IPS-11a (cell line): ENCODE measurements around the gene AMT.

Source experiments
- H3K4me3 ChIP-seq: one replicate; pipeline ENCODE4 v1.5.1; 2013; ENCODE audit warnings: low read depth, low read length, control low read depth

Gene AMT, protein sequence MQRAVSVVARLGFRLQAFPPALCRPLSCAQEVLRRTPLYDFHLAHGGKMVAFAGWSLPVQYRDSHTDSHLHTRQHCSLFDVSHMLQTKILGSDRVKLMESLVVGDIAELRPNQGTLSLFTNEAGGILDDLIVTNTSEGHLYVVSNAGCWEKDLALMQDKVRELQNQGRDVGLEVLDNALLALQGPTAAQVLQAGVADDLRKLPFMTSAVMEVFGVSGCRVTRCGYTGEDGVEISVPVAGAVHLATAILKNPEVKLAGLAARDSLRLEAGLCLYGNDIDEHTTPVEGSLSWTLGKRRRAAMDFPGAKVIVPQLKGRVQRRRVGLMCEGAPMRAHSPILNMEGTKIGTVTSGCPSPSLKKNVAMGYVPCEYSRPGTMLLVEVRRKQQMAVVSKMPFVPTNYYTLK

DNA sequence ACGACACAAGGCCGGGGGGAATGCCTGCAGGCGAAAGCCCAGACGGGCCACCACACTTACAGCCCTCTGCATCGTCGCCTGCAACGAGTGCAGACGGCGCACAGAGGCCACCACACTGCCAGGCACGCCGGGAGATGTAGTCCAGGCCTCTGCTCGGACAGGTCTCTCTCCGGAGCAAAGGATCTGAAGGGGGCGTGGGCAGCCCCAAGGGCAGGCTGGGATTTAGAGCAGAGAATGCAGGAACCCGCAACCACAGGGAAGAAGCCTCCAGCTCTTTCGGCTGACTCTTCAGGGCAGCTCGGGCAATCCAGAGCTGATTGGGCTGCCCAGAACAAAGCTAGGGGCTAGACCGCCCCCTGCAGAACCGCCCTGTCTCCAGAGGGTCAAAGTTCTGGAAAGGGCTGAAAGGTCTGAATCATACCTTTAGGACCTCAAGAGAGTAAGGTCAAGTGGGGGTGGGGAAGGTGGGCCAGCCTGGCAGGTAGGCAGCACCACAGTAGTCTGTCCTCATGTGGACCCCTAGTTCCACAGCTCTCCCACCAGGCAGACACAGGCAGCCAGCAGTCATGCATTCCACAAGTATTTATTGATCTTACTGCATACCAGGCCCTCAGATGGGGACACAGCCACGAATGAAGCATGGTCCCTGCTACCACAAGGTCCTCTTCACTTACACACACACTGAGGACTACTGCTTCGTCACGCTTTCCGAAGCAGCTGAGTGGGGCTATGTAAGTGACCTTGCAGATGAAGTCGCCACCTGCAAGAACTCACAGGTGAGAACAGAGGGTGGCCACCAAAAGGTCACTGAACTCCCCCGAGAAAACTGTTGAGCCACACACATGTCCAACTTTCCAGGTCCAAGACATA, at the start of gene AMT:
Gene AMT, minus strand, starts transcription at position 95 of the 870 bp plus-strand sequence. Its CDS starts 23 bp downstream, at position 72.
- H3K4me3 ChIP-seq: peak within 1 kb of the TSS; percentile 87

DNA sequence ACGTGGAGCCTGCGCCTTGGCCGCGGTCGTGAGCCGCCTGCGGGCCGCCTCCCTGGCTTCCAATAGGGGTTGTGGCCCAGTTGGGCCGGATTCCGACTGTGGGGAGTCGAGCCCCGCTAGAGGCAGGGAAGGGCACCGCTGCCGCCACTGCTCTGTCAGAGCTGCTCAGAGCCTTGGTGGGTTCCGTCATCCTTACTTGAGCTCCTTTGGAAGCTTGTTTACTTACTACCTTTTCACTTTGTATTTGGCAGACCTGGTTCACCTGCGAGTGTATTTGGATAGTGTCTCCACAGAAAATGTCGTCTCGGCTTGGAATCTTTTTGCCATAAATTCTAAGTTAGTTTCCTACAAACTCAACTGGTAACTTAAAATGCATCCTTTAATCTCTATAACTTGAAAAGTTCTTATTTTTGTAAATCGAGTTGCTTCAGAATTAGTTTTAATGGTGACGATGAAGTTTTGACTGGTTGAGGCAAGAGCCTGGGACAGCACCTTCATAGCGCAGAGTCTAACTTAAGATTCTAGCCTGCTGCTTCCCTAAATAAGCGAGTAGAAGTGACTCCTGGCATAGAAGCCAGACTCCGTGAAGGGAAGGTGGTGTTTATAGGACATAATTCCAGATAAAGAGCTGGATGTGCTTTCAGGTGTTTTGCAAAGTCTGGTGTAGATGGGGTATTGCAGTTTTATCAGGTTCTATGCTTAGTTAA, 48.6 kb upstream of the AMT start:
- H3K4me3 ChIP-seq: peak overlapping the region; percentile 69

DNA sequence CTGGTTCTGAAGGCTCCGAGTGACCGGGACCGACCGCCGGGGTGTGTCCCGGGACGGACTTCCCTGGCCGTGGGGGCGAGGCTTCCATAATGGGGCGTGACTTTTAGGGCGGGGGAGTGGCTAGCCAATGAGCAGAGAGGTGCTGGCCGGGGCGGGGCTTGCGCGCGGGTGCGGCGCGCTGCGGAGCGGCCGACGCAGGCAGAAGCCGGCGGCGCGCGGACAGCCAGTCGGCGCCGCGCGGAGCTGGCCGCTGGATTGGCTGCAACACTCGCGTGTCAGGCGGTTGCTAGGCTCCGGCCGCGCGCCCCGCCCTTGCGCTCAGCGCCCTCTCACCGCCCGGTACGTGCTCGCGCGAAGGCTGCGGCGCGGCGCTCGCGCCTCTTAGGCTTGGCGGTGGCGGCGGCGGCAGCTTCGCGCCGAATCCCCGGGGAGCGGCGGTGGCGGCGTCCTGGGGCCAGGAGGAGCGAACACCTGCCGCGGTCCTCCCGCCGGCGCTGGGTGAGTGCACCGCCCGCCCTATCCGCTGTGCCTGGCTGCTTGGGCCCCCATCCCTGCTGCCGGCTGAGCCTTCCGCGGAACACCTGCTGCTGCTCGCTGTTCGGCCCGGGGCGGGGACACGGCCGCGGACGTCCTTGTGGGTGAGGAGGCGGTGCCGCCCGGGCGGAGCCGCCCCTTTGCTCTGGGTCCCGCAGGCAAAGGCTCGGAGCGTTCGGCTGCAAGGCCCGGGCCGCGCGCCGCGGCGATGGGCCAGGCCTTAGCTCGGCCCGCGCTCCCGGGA, 47.9 kb upstream of the AMT start, which contains the start of gene DAG1:
Gene DAG1, plus strand, starts transcription at position 332 of the 778 bp plus-strand sequence. CDS start 40,268 bp downstream, outside the sequence.
- H3K4me3 ChIP-seq: peak within 1 kb of the TSS; percentile 69

DNA sequence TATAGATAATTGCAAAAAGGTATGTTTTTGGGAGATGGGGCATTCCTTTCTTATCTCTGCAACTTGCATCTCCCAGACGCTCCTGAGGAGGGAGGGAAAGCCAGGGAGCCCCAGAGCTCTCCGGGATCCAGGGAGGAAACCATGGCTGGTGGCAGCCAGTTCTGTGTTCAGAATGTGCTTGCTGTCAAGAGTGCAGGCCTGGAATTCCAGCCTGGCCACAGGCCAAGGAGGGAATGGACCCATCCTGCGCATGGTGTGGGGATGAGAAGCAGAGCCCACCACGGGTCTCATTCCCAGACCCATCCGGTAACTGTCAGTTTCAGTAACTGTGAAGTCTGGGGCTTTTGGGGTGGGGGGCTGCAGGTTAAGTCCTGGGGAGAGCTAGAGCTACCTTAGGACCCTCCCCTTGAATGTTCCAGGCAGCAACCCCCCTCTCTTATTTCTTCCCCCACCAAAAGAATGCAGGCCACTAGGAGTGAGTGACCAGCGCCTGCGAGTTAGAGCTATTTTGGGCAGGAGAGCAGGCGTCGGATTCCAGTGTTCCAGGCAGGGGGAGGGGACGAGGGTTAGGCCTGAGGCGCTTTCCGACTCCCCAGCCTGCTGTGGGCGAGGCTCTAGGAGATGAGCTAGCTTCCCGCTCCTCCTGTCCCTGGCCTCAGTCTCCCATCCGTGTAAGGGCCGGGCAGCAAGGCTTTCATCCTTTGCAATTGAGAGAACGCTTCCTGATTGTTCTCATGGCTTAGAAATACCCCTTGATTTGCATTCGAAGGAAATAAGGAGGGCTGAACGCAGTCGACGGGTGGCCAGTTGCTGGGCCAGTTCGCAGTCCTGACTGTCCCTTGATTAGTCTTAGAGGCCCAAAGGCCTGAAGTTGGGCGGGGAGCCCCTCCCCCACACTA, 47.0 kb upstream of the AMT start:
- H3K4me3 ChIP-seq: peak overlapping the region; percentile 36

DNA sequence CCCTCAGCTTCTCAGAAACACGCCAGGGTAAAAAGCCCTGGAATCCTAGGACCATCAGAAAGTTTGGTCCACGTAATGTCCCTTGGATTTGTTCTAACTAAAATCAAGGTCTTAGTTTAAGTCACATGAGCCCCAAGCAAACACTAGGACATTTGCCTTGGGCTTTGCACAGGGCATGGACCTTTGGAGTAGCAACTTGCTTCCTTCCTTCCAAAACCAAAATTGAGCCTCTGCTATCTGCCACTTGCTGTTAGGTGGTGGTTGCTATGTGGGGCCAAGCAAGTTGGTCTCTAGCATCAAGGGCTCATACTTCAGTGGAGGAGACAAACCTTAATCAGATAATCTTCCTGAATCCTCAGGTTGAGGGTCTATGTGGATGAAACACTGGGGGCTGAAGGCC, 43.8 kb upstream of the AMT start:
- no peak overlapping the region for H3K4me3 ChIP-seq

DNA sequence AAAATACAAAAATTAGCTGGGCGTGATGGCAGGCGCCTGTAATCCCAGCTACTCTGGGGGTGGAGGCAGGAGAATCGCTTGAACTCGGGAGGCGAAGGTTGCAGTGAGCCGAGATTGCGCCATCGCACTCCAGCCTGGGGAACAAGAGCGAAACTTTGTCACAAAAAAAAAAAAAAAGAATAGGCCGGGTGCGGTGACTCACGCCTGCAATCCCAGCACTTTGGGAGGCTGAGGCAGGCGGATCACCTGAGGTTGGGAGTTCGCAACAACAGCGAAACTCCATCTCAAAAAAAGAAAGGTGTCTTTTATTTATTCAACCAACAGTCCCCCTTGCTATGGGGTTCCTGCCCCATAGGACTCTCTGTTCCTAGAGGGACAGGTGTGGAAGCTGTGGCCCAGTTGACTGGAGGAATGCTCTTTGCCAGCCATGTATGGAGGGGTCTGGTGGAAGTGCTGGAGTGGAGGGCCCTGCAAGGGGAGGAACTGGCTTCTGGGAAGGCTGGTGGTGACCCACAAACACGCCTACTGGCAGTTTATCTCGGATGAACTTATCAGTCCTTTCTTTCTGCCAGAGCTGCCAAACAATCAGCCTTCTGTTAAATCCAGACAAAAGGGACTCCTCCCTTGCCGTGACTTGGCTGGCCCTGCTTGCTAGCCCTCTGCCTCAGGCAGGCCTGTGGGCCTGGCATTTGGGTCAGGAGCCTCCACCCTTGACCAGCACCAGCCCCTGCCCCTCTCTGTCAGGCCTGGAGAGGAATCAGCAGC, 43.2 kb upstream of the AMT start:
- no peak overlapping the region for H3K4me3 ChIP-seq

DNA sequence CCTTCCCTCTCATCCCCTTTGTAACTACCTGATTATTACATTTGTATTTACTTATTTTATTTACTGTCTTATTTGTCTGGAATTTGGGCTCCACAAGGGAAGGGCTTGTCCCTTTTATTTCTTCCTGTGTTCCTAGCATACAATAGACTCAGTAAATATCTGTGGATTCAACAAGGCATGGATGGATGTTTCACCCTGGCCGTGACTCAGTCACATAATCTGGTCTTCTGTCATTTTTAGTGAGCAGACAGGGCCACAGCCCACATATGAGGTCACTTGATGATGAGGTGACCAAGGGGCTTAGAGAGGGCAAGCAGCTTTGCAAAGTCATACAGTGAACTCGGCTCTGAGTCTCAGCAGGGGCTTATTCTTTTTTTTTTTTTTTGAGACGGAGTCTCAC, 39.9 kb upstream of the AMT start:
- no peak overlapping the region for H3K4me3 ChIP-seq

DNA sequence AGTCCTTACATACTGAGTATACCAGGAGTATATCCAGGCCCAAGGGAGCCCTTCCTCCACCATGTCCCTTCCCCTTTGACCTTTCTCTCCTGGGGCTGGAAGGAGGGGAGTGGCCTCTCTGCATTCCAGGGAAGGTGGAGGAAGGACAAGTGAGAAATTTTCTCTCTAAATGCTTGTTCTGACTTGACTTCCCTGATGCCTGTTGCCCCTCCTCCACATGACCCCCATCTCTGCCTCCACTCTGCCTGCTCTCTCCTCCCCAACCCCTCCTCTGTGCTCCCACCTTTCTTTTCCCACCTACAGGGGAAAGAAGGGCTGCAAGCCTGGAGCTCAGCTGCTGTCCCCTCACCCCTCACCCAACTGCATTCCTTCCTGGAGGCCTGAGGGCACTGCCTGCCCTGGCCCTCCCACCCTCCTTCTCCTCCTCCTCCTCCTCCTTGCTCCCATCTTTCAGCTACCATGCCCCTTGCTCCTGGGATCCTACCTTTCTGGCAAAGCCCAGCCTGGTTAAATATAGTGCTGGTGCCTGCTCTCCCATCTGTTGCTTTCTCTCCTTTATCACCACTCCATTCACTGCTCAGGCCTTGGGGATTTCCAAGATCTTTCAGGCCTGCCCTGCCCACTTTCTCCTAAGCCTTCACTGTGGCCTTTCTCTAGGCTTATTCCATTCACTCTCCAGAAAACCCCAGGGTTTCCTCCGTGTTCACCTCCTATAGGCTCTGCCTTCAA, 39.3 kb upstream of the AMT start:
- H3K4me3 ChIP-seq: no peak overlapping the region

DNA sequence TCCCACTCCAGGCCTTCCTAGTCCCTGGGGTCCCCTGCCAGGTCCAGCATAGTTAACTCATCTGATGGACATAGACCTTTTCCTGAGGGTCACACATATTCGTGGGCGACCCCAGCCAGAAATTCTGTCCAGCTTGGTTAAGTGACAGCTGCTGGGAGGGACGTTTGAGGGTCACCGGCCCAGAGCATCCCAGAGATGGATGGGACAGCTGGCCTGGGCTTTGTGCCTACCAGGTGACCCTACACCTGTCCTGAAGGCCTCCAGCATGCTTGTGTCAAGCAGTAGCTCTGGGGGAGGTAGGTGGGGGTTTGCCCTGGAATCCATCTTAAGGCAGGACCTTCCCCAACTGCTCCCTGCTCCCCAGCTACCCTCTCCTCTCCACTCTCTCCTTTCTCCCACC, 38.7 kb upstream of the AMT start:
- no peak overlapping the region for H3K4me3 ChIP-seq

DNA sequence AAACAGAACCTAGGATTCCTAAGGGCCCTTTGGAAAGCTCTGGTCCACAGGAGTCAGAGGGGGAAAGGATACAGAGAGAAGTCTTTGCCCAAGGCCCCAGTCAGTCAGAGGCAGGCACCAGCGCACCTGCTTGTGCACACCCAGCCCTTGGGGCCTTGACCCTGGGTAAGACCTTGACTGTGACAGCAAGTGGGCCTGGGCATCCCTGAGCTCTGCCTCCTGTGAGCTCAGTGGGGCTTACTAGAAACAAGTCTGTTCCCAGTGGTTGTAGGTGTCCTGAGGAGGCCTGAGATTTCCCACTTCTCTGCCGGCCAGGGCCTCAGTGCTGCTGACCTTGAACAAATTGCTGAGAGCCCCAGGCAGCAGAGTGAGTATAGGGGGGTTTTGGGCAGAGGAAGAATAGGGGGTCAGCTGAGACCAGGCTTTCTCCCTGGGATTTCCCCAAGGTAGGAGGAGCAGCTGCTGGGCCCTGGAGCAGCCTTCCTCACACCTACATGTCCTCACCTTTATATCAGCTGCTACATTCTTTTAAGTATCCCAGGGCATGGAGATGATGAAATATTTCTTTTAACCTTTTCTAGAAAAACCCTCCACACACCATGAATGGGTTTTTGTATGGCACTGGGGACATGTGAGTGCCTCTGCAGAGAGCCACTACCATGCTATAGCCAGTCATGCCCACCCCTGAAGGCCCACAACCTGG, 38.1 kb upstream of the AMT start:
- H3K4me3 ChIP-seq: no peak overlapping the region

DNA sequence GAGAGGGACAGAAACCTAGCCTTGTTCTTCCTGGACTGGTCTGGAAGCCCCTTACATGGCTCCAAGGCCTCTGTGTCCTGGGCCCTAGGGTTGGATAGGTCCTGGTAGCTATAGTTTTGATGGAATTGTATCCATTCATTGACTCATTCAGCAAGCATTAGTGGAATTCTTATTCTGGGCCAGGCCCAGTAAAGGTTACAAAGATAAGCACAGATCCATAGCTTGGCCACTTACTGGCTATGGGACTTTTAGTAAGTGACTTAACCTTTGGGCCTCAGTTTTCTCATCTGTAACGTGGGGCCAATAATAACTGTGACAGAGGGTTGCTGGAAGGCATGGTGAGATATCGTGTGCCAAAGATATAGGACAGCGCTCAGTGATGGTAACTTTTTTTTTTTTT, 34.2 kb upstream of the AMT start:
- no peak overlapping the region for H3K4me3 ChIP-seq

DNA sequence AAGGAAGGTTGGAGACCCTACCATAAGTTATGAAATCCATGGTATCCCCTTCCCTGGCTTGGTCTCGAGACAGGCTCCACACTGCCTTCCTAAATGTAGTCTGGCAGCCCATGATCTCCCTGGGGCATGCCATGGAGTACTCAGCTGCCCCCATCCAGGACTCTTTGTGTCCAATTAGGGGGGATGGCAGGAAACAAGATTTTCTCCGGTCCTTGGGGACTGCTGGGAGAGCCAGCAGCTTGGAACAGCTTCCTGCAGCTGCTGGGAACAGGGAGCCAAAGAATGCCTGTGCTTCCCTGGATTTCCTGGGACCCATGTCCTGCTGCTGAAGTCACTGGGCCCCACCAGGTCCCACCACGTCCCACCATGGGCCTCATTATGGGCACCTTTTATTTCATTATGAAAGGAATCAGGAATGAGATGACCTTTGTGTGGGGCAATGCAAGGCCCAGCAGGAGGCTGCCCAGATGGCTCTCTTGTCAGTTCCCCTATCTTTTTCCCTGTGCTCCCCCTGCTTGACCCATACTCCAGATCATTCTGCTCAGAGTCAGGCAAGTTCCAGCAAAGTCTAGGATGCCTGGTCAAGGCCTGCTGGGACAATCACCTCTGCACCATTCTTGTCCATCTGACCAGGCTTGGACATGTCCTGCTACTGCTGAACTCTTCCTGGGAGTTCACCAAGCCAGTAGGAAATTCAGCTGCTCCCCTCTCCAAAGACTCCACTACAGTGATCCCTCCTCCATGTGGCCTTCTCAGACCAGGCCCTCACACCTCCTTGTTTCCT, 32.8 kb upstream of the AMT start:
- H3K4me3 ChIP-seq: no peak overlapping the region

DNA sequence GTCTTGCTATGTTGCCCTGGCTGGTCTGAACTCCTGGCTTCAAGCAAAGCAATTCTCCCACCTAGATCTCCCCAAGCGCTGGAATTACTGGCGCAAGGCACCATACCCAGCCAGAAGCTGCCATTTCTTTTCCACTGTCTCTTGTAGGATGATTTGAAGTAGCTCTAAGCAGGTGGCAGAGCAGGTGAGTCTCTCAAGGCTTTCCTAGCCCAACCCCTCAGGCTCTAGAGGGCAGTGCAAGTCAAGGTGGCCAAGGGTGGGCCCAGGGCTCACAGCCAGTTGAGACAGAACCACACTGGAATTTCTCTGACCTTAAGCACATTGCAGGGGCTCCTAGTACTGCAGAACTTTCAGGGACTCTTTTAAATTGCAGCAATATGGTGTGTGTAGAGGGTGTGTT, 32.2 kb upstream of the AMT start:
- H3K4me3 ChIP-seq: no peak overlapping the region

DNA sequence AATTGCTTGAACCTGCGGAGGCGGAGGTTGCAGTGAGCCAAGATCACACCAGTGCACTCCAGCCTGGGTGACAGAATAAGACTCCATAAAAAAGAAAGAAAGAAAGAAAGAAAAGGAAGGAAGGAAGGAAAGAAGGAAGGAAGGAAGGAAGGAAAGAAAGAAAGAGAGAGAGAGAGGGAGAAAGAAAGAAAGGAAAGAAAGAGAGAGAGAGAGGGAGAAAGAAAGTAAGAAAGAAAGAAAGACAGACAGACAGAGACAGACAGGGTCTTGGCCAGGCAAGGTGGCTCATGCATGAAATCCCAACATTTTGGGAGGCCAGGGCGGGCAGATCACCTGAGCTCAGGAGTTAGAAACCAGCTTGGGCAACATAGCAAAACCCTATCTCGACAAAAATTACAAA, 31.3 kb upstream of the AMT start:
- H3K4me3 ChIP-seq: no peak overlapping the region

DNA sequence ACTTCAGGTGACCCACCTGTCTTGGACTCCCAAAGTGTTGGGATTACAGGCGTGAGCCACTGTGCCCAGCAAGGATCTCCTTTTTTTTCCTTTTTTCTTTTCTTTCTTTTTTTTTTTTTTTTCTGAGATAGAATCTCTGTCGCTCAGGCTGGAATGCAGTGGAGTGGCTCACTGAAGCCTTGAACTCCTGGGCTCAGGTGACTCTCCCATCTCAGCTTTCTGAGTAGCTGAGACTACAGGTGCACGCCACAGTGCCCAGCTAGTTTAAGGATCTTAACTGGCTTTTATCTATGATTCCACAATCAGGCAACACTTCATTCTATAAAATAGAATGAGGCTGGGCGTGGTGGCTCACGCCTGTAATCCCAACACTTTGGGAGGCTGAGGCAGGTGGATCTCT, 23.1 kb upstream of the AMT start:
- no peak overlapping the region for H3K4me3 ChIP-seq

DNA sequence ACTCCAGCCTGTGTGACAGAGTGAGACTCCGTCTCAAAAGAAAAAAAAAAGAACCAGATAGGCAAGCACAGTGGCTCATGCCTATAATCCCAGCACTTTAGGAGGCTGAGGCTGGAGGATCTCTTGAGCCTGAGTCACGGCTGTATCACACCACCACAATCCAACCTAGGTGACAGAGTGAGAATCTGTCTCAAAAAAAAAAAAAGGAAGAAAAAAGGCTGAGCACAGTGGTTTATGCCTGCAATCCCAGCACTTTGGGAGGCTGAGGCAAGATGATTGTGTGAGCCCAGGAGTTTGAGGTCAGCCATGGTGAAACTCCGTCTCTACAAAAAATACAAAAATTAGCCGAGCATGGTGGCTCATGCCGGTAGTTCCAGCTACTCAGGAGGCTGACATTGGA, 12.5 kb upstream of the AMT start:
- no peak overlapping the region for H3K4me3 ChIP-seq

DNA sequence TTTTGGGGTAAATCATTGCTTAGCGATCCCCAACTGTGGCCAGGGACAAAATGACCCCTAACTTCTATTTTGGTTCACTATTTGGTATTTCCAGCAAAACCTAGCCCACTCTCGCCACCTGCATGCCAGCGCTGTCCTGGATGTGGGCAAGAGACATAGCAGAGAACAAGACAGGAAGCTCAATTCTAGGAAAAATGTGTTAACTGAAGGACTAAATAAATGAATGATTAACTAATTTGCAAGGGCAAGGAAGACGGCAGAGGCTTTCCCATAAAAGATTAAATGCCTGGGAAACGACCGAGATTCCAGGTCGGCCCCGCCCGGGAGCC, 6.4 kb upstream of the AMT start:
- peak overlapping the region; percentile 81 for H3K4me3 ChIP-seq
